Measurements from ENCODE around the gene IL22RA1. TPM values are rescaled to one million over a fixed set of nuclear protein-coding genes. Genes with fewer than 3 reads are reported as not detected.

IL22RA1 gene
- total and polyA plus RNA-seq, 9 of the 15 experiments (the other 6 are each of a cell fraction or from before 2014, with no cell fraction given) = not detected

- TF ChIP-seq, protein P1, sequence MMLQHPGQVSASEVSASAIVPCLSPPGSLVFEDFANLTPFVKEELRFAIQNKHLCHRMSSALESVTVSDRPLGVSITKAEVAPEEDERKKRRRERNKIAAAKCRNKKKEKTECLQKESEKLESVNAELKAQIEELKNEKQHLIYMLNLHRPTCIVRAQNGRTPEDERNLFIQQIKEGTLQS (IDR thresholded peaks at IDR 0.05) = no peak
- TF ChIP-seq, protein P1 (CRISPR knock-in tag; conservative IDR thresholded peaks at IDR 0.05) = no peak
- TF ChIP-seq NR1H2 (CRISPR knock-in tag; IDR thresholded peaks at IDR 0.05) (no peak), MCM2 (IDR thresholded peaks at IDR 0.05; ENCODE audit: low read depth) (no peak), SAFB (IDR thresholded peaks at IDR 0.05; ENCODE audit: borderline replicate concordance, low read depth, low read length) (no peak), ETV6 (IDR thresholded peaks at IDR 0.05; ENCODE audit: borderline replicate concordance in 1 of 2, low read depth in 2 of 2, low read length in 1 of 2) (no peak), ETV6 (CRISPR knock-in tag; IDR thresholded peaks at IDR 0.05; ENCODE audit: borderline replicate concordance) (no peak), KLF16 (IDR thresholded peaks at IDR 0.05) (peak; percentile 41; the same call in 1 of the 2 replicates), ARNT (IDR thresholded peaks at IDR 0.05) (no peak), TAF9B (IDR thresholded peaks at IDR 0.05; ENCODE audit: partially characterized antibody) (no peak), HNRNPH1 (optimal IDR thresholded peaks at IDR 0.05; ENCODE audit: low read depth, low read length) (no peak), MIER1 (IDR thresholded peaks at IDR 0.05; ENCODE audit: low read depth) (no peak), HMBOX1 (IDR thresholded peaks at IDR 0.05) (no peak)
- TF ChIP-seq, protein P2, sequence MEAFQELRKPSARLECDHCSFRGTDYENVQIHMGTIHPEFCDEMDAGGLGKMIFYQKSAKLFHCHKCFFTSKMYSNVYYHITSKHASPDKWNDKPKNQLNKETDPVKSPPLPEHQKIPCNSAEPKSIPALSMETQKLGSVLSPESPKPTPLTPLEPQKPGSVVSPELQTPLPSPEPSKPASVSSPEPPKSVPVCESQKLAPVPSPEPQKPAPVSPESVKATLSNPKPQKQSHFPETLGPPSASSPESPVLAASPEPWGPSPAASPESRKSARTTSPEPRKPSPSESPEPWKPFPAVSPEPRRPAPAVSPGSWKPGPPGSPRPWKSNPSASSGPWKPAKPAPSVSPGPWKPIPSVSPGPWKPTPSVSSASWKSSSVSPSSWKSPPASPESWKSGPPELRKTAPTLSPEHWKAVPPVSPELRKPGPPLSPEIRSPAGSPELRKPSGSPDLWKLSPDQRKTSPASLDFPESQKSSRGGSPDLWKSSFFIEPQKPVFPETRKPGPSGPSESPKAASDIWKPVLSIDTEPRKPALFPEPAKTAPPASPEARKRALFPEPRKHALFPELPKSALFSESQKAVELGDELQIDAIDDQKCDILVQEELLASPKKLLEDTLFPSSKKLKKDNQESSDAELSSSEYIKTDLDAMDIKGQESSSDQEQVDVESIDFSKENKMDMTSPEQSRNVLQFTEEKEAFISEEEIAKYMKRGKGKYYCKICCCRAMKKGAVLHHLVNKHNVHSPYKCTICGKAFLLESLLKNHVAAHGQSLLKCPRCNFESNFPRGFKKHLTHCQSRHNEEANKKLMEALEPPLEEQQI (IDR thresholded peaks at IDR 0.05) = no peak
Observed at GRCh38 chr1:24070821-24071393, 72.0 kb downstream of the IL22RA1 start (continued).

All from K562 (cell line).